Calu3 (cell line): ENCODE results near the gene KCND2. TPM values are rescaled to one million over a fixed set of nuclear protein-coding genes. Genes with fewer than 3 reads are reported as not detected.

Source experiments
- BruUV-seq: library from RNA; stranded (reverse); fragments of 400-500 nt; replicated peaks from 2 replicates; lab custom pipeline; 2021; lab: Mats Ljungman, UMichigan
- CTCF ChIA-PET: fragments of 300-600 bp; sonication (Branson Sonifier 250); formaldehyde crosslinking; loops from one replicate; lab custom pipeline; 2022; ENCODE audit warnings: antibody characterized with exemption; lab: Charles Lee
- DNase-seq: peaks from one replicate; pipeline ENCODE4 v3.0.0; 2022
- H3K27ac Mint-ChIP-seq: one replicate; pipeline ENCODE4 v1.8.0; 2022; ENCODE audit warnings: mixed read lengths; ENCODE audit not compliant: unreplicated experiment
- H3K27me3 Mint-ChIP-seq: one replicate; pipeline ENCODE4 v1.8.0; 2022; ENCODE audit warnings: mixed read lengths; ENCODE audit not compliant: unreplicated experiment
- H3K36me3 Mint-ChIP-seq: one replicate; pipeline ENCODE4 v1.8.0; 2022; ENCODE audit warnings: mild to moderate bottlenecking, moderate library complexity, mixed read lengths; ENCODE audit not compliant: insufficient read depth, unreplicated experiment
- H3K4me1 Mint-ChIP-seq: one replicate; pipeline ENCODE4 v1.8.0; 2022; ENCODE audit warnings: mild to moderate bottlenecking, low read depth, mixed read lengths; ENCODE audit not compliant: unreplicated experiment
- H3K4me3 Mint-ChIP-seq: one replicate; pipeline ENCODE4 v1.8.0; 2022; ENCODE audit warnings: mild to moderate bottlenecking, low read depth, moderate library complexity, mixed read lengths; ENCODE audit not compliant: unreplicated experiment
- H3K9me3 Mint-ChIP-seq: one replicate; pipeline ENCODE4 v1.8.0; 2022; ENCODE audit warnings: low read depth, mixed read lengths; ENCODE audit not compliant: unreplicated experiment
- CTCF ChIP-seq: fragments of 200-600 bp; IDR thresholded peaks from one replicate; pipeline ENCODE4 v1.8.0; 2022; ENCODE audit warnings: antibody characterized with exemption; ENCODE audit not compliant: unreplicated experiment
- intact Hi-C: fragments of 100-400 bp; cut with micrococcal nuclease; formaldehyde crosslinking; loops from one replicate; pipeline ENCODE4 v1.10.0; 2022; ENCODE audit not compliant: unreplicated experiment
- total RNA-seq: library from RNA; stranded (reverse); gene quantifications from 2 replicates; pipeline ENCODE4 v1.2.3, GENCODE V29; 2022

Gene KCND2
- total RNA-seq, 1 experiment from 2014 or later, result 1.2 TPM

GRCh38 chr7:120539321-120539720, 266.3 kb downstream of the KCND2 start:
- CTCF ChIA-PET, result no interaction called here
- BruUV-seq, result no TSS peak
- peaks cover 2% of the 10 kb centered on the region for H3K4me1 Mint-ChIP-seq
- intact Hi-C loops, result no loop called here
- H3K36me3 Mint-ChIP-seq, result no peaks in the 10 kb centered on the region
- H3K4me3 Mint-ChIP-seq, result no peak overlapping the region
- no peaks in the 10 kb centered on the region for H3K9me3 Mint-ChIP-seq
- H3K27me3 Mint-ChIP-seq, result no peaks in the 10 kb centered on the region
- H3K27ac Mint-ChIP-seq, result no peak overlapping the region
- DNase-seq, result no peak
- no peak for TF ChIP-seq CTCF

GRCh38 chr7:120547605-120548004, 274.6 kb downstream of the KCND2 start:
- Mint-ChIP-seq H3K27ac (no peak overlapping the region), H3K36me3 (no peaks in the 10 kb centered on the region), H3K27me3 (no peaks in the 10 kb centered on the region), H3K9me3 (no peaks in the 10 kb centered on the region), H3K4me3 (no peak overlapping the region), H3K4me1 (peaks cover 9% of the 10 kb centered on the region)
- TF ChIP-seq CTCF, result no peak
- no peak for DNase-seq
- CTCF ChIA-PET, result interaction anchor here (0.6 kb wide), 1 partner anchor 543 kb away, joined by 3 read pairs; no protein-coding TSS in a partner anchor
- intact Hi-C loops, result no loop called here
- BruUV-seq, result no TSS peak

GRCh38 chr7:120550494-120551048, 277.6 kb downstream of the KCND2 start:
- Mint-ChIP-seq H3K4me3 (no peak overlapping the region), H3K4me1 (no peaks in the 10 kb centered on the region), H3K27me3 (no peaks in the 10 kb centered on the region), H3K9me3 (no peaks in the 10 kb centered on the region), H3K27ac (no peak overlapping the region), H3K36me3 (no peaks in the 10 kb centered on the region)
- no TSS peak for BruUV-seq
- CTCF ChIA-PET, result no interaction called here
- DNase-seq, result no peak
- TF ChIP-seq CTCF, result no peak
- intact Hi-C loops, result loop anchor here (10.0 kb wide), 1 partner anchor 1156 kb away; no protein-coding TSS in a partner anchor

- CTCF ChIA-PET, result interaction anchor here (0.6 kb wide), 1 partner anchor 441 kb away, joined by 4 read pairs; no protein-coding TSS in a partner anchor
These were observed 280.5 kb downstream of the KCND2 start for GRCh38 chr7:120553491-120553890.

More at GRCh38 chr7:120553491-120553890, 280.5 kb downstream of the KCND2 start:
- Mint-ChIP-seq H3K27ac (no peak overlapping the region), H3K4me1 (no peaks in the 10 kb centered on the region), H3K9me3 (no peaks in the 10 kb centered on the region), H3K36me3 (no peaks in the 10 kb centered on the region), H3K4me3 (no peak overlapping the region), H3K27me3 (no peaks in the 10 kb centered on the region)
- no TSS peak for BruUV-seq
- no peak for TF ChIP-seq CTCF
- intact Hi-C loops, result loop anchor here (10.0 kb wide), 1 partner anchor 1159 kb away; no protein-coding TSS in a partner anchor
- DNase-seq, result no peak
